Activated CD4-positive, alpha-beta T cell treated with anti-CD3 and anti-CD28 coated beads for 36 hours (primary cell): Measurements from ENCODE around the gene RASGEF1B. TPM values are rescaled to one million over a fixed set of nuclear protein-coding genes. Genes with fewer than 3 reads are reported as not detected.

Experiments used
- ATAC-seq: fragments of 200-7000 bp; cut with Tn5 transposase; one replicate; pipeline ENCODE4 v1.10.0; 2021; ENCODE audit warnings: mild to moderate bottlenecking, moderate library complexity
- CTCF ChIA-PET: fragments of 350-600 bp; sonication (Branson Sonifier 250); formaldehyde crosslinking; loops from one replicate; lab custom pipeline; 2021; ENCODE audit warnings: antibody characterized with exemption; lab: Charles Lee
- POLR2A ChIA-PET: fragments of 350-600 bp; sonication (Branson Sonifier 250); formaldehyde crosslinking; loops from one replicate; lab custom pipeline; 2021; ENCODE audit warnings: antibody characterized with exemption, inconsistent platforms; lab: Charles Lee
- DNase-seq: peaks from one replicate; pipeline ENCODE4 v3.0.0-alpha.2; 2020
- H3K27ac Mint-ChIP-seq: one replicate; pipeline ENCODE4 v1.8.0; 2021; ENCODE audit warnings: mixed read lengths
- H3K27me3 Mint-ChIP-seq: one replicate; pipeline ENCODE4 v1.8.0; 2021; ENCODE audit warnings: mixed read lengths
- H3K36me3 Mint-ChIP-seq: one replicate; pipeline ENCODE4 v1.8.0; 2021; ENCODE audit warnings: low read depth, mixed read lengths
- H3K4me1 Mint-ChIP-seq: one replicate; pipeline ENCODE4 v1.8.0; 2021; ENCODE audit warnings: mixed read lengths
- H3K4me3 Mint-ChIP-seq: one replicate; pipeline ENCODE4 v1.8.0; 2021; ENCODE audit warnings: mild to moderate bottlenecking, moderate library complexity, mixed read lengths
- H3K9me3 Mint-ChIP-seq: one replicate; pipeline ENCODE4 v1.8.0; 2021; ENCODE audit warnings: low read depth, mixed read lengths
- intact Hi-C, 2 experiments: fragments of 100-400 bp; cut with DNase I in 1 of 2; cut with micrococcal nuclease in 1 of 2; formaldehyde crosslinking; loops; one replicate each; pipeline versions ENCODE4 v1.14.2 to v1.15.1; 2022 to 2024; cut with DNase I, micrococcal nuclease
- total RNA-seq, 2 experiments: library from RNA; stranded (reverse); gene quantifications; one replicate each; pipeline ENCODE4 v1.2.3, GENCODE V29; 2021

Gene RASGEF1B
- total RNA-seq, 2 experiments from 2014 or later = 3.4 to 4.0 TPM

GRCh38 chr4:81431971-81432370 is 39.7 kb downstream of the RASGEF1B start:
- intact Hi-C loops = no loop called here
- no peak overlapping the region for H3K4me3 Mint-ChIP-seq
- H3K27me3 Mint-ChIP-seq = no peaks in the 10 kb centered on the region
- no peak for DNase-seq
- no peak for ATAC-seq
- H3K36me3 Mint-ChIP-seq = peaks cover 22% of the 10 kb centered on the region
- H3K9me3 Mint-ChIP-seq = no peaks in the 10 kb centered on the region
- H3K27ac Mint-ChIP-seq = no peak overlapping the region
- CTCF ChIA-PET = no interaction called here
- POLR2A ChIA-PET = no interaction called here
- H3K4me1 Mint-ChIP-seq = no peaks in the 10 kb centered on the region

GRCh38 chr4:81429607-81430006 is 42.1 kb downstream of the RASGEF1B start:
- no peak for DNase-seq
- H3K27ac Mint-ChIP-seq = no peak overlapping the region
- intact Hi-C loops = no loop called here
- no peak for ATAC-seq
- H3K27me3 Mint-ChIP-seq = no peaks in the 10 kb centered on the region
- ChIA-PET POLR2A (no interaction called here), CTCF (interaction anchor here (1.0 kb wide), 1 partner anchor 23 kb away, joined by 3 read pairs; no protein-coding TSS in a partner anchor)
- H3K9me3 Mint-ChIP-seq = no peaks in the 10 kb centered on the region
- no peaks in the 10 kb centered on the region for H3K4me1 Mint-ChIP-seq
- peaks cover 22% of the 10 kb centered on the region for H3K36me3 Mint-ChIP-seq
- H3K4me3 Mint-ChIP-seq = no peak overlapping the region

- no peak for DNase-seq
- Mint-ChIP-seq H3K27me3 (no peaks in the 10 kb centered on the region), H3K9me3 (no peaks in the 10 kb centered on the region), H3K4me3 (no peak overlapping the region), H3K4me1 (no peaks in the 10 kb centered on the region), H3K36me3 (peaks cover 19% of the 10 kb centered on the region), H3K27ac (no peak overlapping the region)
- POLR2A ChIA-PET = no interaction called here
- no peak for ATAC-seq
- intact Hi-C loops = no loop called here
- CTCF ChIA-PET = interaction anchor here (1.0 kb wide), 1 partner anchor 23 kb away, joined by 3 read pairs; no protein-coding TSS in a partner anchor
These were observed 42.7 kb downstream of the RASGEF1B start for GRCh38 chr4:81429031-81429430.

DNA sequence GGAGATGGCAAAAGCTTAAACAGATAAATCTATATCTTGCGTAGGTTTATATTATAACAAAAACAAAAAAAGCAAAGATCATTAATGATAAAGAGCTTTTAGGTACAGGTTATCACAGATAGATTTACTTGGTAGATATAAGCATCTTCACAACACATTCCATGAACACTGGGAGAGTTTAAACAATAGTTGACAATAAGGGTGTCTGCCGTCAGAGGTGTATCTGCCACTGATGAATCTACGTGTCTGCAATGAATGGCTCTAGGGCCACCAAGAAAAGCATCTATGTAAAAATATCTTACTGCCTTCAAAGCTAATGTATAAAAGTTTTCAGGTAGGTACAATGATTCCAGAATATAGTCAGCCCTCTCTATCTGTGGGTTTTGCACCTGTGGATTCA is 43.7 kb downstream of the RASGEF1B start:
- ChIA-PET CTCF (interaction anchor here (1.0 kb wide), 1 partner anchor 16 kb away, joined by 3 read pairs; no protein-coding TSS in a partner anchor), POLR2A (no interaction called here)
- ATAC-seq = no peak

DNA sequence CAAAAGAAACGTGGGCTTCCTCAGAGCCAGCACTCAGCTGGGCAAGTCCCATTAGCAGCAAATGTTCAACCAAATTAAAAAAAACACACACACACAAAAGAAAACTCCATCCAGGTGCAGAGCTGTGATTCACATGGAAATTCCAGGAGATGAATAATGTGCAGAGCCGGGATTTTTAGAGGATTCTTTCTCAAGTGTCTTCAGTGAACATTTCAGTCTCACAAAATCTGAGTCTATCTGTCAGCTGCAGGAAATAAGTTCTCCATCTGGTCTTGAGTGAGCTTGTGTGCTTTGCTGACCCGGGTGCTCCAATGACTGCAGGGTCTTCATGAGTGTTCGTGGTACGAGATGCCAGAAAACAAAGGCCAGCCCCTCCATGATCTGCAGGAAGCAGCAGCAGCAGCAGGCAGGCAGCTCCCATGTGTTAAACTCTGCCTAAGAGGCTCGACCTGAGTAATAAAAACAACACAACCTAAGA is 44.3 kb downstream of the RASGEF1B start:
- Mint-ChIP-seq H3K9me3 (no peaks in the 10 kb centered on the region), H3K27me3 (no peaks in the 10 kb centered on the region), H3K27ac (no peak overlapping the region), H3K36me3 (peaks cover 11% of the 10 kb centered on the region), H3K4me1 (peaks cover 5% of the 10 kb centered on the region), H3K4me3 (no peak overlapping the region)
- intact Hi-C loops = no loop called here
- DNase-seq (no peak), ATAC-seq (no peak)
- CTCF ChIA-PET = interaction anchor here (1.0 to 1.3 kb wide), 2 partner anchors 9 to 16 kb away, joined by 3 read pairs; no protein-coding TSS in a partner anchor
- POLR2A ChIA-PET = no interaction called here

More for the DNA sequence above, 43.7 kb downstream of the RASGEF1B start:
- Mint-ChIP-seq H3K27me3 (no peaks in the 10 kb centered on the region), H3K36me3 (peaks cover 11% of the 10 kb centered on the region), H3K9me3 (no peaks in the 10 kb centered on the region), H3K4me1 (no peaks in the 10 kb centered on the region), H3K27ac (no peak overlapping the region), H3K4me3 (no peak overlapping the region)
- intact Hi-C loops = no loop called here
- no peak for DNase-seq

GRCh38 chr4:81426770-81427289 is 44.9 kb downstream of the RASGEF1B start:
- Mint-ChIP-seq H3K9me3 (no peaks in the 10 kb centered on the region), H3K4me3 (no peak overlapping the region), H3K27ac (no peak overlapping the region), H3K4me1 (peaks cover 8% of the 10 kb centered on the region), H3K36me3 (peaks cover 11% of the 10 kb centered on the region), H3K27me3 (no peaks in the 10 kb centered on the region)
- CTCF ChIA-PET = interaction anchor here (1.0 to 1.3 kb wide), 2 partner anchors 9 to 15 kb away, joined by 3 read pairs; no protein-coding TSS in a partner anchor
- intact Hi-C loops = no loop called here
- POLR2A ChIA-PET = no interaction called here
- no peak for ATAC-seq
- no peak for DNase-seq

DNA sequence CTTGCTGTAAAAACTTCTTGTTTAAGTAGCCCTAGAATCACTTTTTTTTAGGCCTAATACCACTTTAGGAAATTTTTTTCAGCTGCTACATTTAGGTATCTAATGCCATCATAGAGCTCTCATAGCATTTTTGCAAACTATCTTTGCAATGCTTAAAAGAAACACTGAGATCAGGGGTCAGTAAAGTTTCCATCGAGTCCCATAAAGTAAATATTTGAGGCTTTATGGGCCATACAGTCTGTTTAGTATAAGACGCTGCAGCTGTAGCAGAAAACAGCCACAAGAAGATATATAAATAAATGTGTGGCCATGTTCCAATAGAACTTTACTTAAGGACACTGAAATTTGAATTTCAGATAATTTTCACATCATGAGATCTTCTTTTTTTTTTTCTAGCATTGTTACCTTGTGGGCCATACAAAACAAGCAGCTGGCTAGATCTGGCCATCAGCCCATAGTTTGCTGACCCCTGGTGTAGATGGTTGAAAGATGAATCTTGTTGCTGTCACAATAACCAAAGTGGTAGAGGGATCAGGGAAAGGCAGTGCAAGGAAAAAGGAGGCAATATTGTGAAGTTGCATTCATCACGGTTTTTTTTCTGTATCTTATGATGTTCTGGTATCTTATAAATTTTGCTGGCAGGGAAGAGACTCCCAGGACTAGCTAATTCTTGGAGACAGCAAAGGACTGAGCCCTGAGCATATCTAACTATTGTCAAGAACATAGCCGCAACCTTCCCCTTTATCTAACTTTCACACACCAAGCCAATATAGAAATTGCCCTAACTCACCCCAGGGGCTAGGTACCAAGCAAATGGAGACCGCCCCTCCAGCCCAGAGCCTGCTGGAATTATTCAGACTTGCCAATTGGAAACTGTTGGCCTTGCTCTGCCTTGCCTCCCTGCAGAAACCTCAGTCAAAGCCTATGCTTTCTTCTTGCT is 46.6 kb downstream of the RASGEF1B start:
- no peak for ATAC-seq

GRCh38 chr4:81424336-81424735 is 47.4 kb downstream of the RASGEF1B start:
- ChIA-PET CTCF (interaction anchor here (1.3 kb wide), 1 partner anchor 16 kb away, joined by 9 read pairs; no protein-coding TSS in a partner anchor), POLR2A (no interaction called here)
- H3K4me1 Mint-ChIP-seq = peaks cover 10% of the 10 kb centered on the region
- H3K4me3 Mint-ChIP-seq = no peak overlapping the region
- H3K36me3 Mint-ChIP-seq = peaks cover 3% of the 10 kb centered on the region
- DNase-seq = no peak
- intact Hi-C loops = no loop called here
- no peak for ATAC-seq
- no peaks in the 10 kb centered on the region for H3K27me3 Mint-ChIP-seq
- no peaks in the 10 kb centered on the region for H3K9me3 Mint-ChIP-seq
- no peak overlapping the region for H3K27ac Mint-ChIP-seq

More for the DNA sequence above, 46.6 kb downstream of the RASGEF1B start:
- Mint-ChIP-seq H3K36me3 (peaks cover 7% of the 10 kb centered on the region), H3K27me3 (no peaks in the 10 kb centered on the region), H3K4me1 (peaks cover 10% of the 10 kb centered on the region), H3K27ac (no peak overlapping the region), H3K4me3 (no peak overlapping the region), H3K9me3 (no peaks in the 10 kb centered on the region)
- CTCF ChIA-PET = interaction anchor here (0.6 to 1.3 kb wide), 3 partner anchors 15 to 127 kb away, joined by 3 to 9 read pairs (median 4); no protein-coding TSS in a partner anchor
- DNase-seq = no peak
- POLR2A ChIA-PET = no interaction called here
- intact Hi-C loops = no loop called here

DNA sequence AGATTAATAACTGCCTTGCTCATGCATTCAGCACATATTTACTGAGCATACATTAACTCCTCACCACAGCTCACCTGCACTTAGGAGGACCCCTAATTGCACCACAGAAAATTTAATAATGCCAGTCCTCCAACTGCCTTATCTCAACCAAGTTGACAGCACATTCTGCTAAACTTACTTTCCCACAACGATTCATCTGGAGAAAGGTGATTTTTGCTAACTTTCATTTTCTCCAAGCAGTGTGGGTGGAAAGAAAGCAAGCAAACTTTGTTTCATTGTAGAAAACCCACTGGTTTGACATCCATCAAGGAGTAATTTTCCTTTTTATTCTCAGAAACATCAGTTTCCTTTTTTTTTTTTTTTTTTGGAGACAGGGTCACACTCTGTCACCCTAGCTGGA is 49.1 kb downstream of the RASGEF1B start:
- ATAC-seq (peak; percentile 64), DNase-seq (no peak)
- H3K36me3 Mint-ChIP-seq = peaks cover 2% of the 10 kb centered on the region
- H3K4me1 Mint-ChIP-seq = peaks cover 10% of the 10 kb centered on the region
- H3K27me3 Mint-ChIP-seq = no peaks in the 10 kb centered on the region
- no peak overlapping the region for H3K4me3 Mint-ChIP-seq
- H3K27ac Mint-ChIP-seq = no peak overlapping the region
- ChIA-PET CTCF (no interaction called here), POLR2A (no interaction called here)
- intact Hi-C loops = no loop called here
- no peaks in the 10 kb centered on the region for H3K9me3 Mint-ChIP-seq

GRCh38 chr4:81421346-81422218 is 50.1 kb downstream of the RASGEF1B start:
- no peaks in the 10 kb centered on the region for H3K27me3 Mint-ChIP-seq
- ChIA-PET POLR2A (no interaction called here), CTCF (interaction anchor here (0.6 to 1.4 kb wide), 3 partner anchors 15 to 46 kb away, joined by 3 read pairs; no protein-coding TSS in a partner anchor)
- intact Hi-C loops = no loop called here
- no peak overlapping the region for H3K27ac Mint-ChIP-seq
- no peak overlapping the region for H3K4me3 Mint-ChIP-seq
- ATAC-seq (peak; percentile 55), DNase-seq (no peak)
- no peaks in the 10 kb centered on the region for H3K9me3 Mint-ChIP-seq
- no peaks in the 10 kb centered on the region for H3K36me3 Mint-ChIP-seq
- peaks cover 10% of the 10 kb centered on the region for H3K4me1 Mint-ChIP-seq

DNA sequence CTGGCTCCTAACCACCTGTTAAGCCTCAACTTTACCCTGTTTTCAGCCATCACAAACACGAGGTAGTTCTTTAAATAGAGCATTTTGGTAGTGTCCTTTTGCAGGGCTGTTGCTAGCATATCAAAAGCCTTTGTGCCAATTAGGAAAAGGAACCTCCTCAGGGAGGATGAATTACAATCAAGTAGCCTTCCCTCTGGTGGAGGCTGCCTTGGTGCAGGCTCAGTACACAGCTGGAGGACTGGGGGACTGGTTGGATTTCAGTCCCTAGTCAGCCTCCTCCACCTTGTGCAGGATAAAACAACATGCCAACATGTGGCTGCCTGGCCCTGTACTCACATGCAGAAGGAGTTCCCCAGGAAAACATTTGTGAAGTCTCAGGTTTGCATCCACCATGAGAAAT is 53.1 kb downstream of the RASGEF1B start:
- H3K4me3 Mint-ChIP-seq = no peak overlapping the region
- DNase-seq (no peak), ATAC-seq (no peak)
- ChIA-PET CTCF (interaction anchor here (0.6 to 1.3 kb wide), 2 partner anchors 49 to 633 kb away, joined by 3 to 6 read pairs; no protein-coding TSS in a partner anchor), POLR2A (no interaction called here)
- H3K27ac Mint-ChIP-seq = no peak overlapping the region
- H3K36me3 Mint-ChIP-seq = no peaks in the 10 kb centered on the region
- no peaks in the 10 kb centered on the region for H3K9me3 Mint-ChIP-seq
- intact Hi-C loops = no loop called here
- H3K27me3 Mint-ChIP-seq = no peaks in the 10 kb centered on the region
- peaks cover 10% of the 10 kb centered on the region for H3K4me1 Mint-ChIP-seq
